ENCODE data around the gene NDST1. TPM values are rescaled to one million over a fixed set of nuclear protein-coding genes. Genes with fewer than 3 reads are reported as not detected.

Gene NDST1
- polyA plus RNA-seq, 1 of the 3 experiments (the other 2 are of a cell fraction) = 29.2 TPM

DNA sequence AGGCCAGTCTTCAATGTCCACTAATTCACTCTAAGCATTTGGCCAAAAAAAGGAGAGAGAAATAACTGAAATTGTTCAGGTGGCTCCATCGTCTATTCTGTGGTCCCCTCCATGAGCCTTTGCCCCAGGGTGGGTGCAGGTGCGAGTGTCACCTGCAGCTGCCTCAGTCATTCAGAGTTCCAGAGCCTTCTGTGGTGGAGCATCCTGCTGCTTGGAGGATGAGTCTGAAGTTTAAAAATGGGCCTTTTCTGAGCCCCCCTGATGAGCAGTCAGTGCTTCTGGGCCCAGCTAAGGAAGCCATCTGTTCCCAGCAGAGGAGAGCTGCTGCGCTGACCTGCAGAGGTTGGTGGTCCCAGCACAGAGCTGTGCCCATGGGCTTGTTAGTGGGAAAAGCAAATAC lies 48.2 kb downstream of the NDST1 start:
- TF ChIP-seq, protein P1, sequence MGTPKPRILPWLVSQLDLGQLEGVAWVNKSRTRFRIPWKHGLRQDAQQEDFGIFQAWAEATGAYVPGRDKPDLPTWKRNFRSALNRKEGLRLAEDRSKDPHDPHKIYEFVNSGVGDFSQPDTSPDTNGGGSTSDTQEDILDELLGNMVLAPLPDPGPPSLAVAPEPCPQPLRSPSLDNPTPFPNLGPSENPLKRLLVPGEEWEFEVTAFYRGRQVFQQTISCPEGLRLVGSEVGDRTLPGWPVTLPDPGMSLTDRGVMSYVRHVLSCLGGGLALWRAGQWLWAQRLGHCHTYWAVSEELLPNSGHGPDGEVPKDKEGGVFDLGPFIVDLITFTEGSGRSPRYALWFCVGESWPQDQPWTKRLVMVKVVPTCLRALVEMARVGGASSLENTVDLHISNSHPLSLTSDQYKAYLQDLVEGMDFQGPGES (IDR thresholded peaks at IDR 0.05; ENCODE audit: low read depth, low read length) = no peak
- no peak for TF ChIP-seq SIN3A (IDR thresholded peaks at IDR 0.05; ENCODE audit: borderline replicate concordance, low read depth, low read length)
- no peak for TF ChIP-seq POLR2AphosphoS5 (IDR thresholded peaks at IDR 0.05; ENCODE audit: low read depth, low read length)
- TF ChIP-seq TEAD4 (IDR thresholded peaks at IDR 0.05; ENCODE audit: borderline replicate concordance, insufficient read depth) = no peak
- no peak for TF ChIP-seq EZH2phosphoT487 (IDR thresholded peaks at IDR 0.05; ENCODE audit: borderline replicate concordance, low read depth)
- TF ChIP-seq SMC3 (IDR thresholded peaks at IDR 0.05; ENCODE audit: low read depth, low read length) = no peak
- no peak for TF ChIP-seq GATA2 (CRISPR knock-in tag; IDR thresholded peaks at IDR 0.05)
- TF ChIP-seq, protein P2, sequence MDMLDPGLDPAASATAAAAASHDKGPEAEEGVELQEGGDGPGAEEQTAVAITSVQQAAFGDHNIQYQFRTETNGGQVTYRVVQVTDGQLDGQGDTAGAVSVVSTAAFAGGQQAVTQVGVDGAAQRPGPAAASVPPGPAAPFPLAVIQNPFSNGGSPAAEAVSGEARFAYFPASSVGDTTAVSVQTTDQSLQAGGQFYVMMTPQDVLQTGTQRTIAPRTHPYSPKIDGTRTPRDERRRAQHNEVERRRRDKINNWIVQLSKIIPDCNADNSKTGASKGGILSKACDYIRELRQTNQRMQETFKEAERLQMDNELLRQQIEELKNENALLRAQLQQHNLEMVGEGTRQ (IDR thresholded peaks at IDR 0.05; ENCODE audit: borderline replicate concordance, low read depth, low read length) = no peak
- TF ChIP-seq FOXM1 (IDR thresholded peaks at IDR 0.05; ENCODE audit: low read depth) = no peak
- TF ChIP-seq, protein P3, sequence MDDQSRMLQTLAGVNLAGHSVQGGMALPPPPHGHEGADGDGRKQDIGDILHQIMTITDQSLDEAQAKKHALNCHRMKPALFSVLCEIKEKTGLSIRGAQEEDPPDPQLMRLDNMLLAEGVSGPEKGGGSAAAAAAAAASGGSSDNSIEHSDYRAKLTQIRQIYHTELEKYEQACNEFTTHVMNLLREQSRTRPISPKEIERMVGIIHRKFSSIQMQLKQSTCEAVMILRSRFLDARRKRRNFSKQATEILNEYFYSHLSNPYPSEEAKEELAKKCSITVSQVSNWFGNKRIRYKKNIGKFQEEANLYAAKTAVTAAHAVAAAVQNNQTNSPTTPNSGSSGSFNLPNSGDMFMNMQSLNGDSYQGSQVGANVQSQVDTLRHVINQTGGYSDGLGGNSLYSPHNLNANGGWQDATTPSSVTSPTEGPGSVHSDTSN (IDR thresholded peaks at IDR 0.05) = no peak
- no peak for TF ChIP-seq EP300 (IDR thresholded peaks at IDR 0.05; ENCODE audit: borderline replicate concordance in 1 of 2, low read depth in 1 of 2, low read length in 1 of 2)
- TF ChIP-seq, protein P4, sequence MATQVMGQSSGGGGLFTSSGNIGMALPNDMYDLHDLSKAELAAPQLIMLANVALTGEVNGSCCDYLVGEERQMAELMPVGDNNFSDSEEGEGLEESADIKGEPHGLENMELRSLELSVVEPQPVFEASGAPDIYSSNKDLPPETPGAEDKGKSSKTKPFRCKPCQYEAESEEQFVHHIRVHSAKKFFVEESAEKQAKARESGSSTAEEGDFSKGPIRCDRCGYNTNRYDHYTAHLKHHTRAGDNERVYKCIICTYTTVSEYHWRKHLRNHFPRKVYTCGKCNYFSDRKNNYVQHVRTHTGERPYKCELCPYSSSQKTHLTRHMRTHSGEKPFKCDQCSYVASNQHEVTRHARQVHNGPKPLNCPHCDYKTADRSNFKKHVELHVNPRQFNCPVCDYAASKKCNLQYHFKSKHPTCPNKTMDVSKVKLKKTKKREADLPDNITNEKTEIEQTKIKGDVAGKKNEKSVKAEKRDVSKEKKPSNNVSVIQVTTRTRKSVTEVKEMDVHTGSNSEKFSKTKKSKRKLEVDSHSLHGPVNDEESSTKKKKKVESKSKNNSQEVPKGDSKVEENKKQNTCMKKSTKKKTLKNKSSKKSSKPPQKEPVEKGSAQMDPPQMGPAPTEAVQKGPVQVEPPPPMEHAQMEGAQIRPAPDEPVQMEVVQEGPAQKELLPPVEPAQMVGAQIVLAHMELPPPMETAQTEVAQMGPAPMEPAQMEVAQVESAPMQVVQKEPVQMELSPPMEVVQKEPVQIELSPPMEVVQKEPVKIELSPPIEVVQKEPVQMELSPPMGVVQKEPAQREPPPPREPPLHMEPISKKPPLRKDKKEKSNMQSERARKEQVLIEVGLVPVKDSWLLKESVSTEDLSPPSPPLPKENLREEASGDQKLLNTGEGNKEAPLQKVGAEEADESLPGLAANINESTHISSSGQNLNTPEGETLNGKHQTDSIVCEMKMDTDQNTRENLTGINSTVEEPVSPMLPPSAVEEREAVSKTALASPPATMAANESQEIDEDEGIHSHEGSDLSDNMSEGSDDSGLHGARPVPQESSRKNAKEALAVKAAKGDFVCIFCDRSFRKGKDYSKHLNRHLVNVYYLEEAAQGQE (IDR thresholded peaks at IDR 0.05; ENCODE audit: low read depth, low read length) = no peak
- no peak for TF ChIP-seq NRF1 (IDR thresholded peaks at IDR 0.05; ENCODE audit: low read depth, low read length)
- no peak for TF ChIP-seq MEF2A (IDR thresholded peaks at IDR 0.05; ENCODE audit: borderline replicate concordance, low read depth)
- TF ChIP-seq, protein P5, sequence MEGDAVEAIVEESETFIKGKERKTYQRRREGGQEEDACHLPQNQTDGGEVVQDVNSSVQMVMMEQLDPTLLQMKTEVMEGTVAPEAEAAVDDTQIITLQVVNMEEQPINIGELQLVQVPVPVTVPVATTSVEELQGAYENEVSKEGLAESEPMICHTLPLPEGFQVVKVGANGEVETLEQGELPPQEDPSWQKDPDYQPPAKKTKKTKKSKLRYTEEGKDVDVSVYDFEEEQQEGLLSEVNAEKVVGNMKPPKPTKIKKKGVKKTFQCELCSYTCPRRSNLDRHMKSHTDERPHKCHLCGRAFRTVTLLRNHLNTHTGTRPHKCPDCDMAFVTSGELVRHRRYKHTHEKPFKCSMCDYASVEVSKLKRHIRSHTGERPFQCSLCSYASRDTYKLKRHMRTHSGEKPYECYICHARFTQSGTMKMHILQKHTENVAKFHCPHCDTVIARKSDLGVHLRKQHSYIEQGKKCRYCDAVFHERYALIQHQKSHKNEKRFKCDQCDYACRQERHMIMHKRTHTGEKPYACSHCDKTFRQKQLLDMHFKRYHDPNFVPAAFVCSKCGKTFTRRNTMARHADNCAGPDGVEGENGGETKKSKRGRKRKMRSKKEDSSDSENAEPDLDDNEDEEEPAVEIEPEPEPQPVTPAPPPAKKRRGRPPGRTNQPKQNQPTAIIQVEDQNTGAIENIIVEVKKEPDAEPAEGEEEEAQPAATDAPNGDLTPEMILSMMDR (IDR thresholded peaks at IDR 0.05) = no peak
- TF ChIP-seq, protein P6, sequence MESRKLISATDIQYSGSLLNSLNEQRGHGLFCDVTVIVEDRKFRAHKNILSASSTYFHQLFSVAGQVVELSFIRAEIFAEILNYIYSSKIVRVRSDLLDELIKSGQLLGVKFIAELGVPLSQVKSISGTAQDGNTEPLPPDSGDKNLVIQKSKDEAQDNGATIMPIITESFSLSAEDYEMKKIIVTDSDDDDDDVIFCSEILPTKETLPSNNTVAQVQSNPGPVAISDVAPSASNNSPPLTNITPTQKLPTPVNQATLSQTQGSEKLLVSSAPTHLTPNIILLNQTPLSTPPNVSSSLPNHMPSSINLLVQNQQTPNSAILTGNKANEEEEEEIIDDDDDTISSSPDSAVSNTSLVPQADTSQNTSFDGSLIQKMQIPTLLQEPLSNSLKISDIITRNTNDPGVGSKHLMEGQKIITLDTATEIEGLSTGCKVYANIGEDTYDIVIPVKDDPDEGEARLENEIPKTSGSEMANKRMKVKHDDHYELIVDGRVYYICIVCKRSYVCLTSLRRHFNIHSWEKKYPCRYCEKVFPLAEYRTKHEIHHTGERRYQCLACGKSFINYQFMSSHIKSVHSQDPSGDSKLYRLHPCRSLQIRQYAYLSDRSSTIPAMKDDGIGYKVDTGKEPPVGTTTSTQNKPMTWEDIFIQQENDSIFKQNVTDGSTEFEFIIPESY (IDR thresholded peaks at IDR 0.05; ENCODE audit: borderline replicate concordance, low read depth) = no peak
- no peak for TF ChIP-seq ELF1 (IDR thresholded peaks at IDR 0.05)
- TF ChIP-seq CHD2 (IDR thresholded peaks at IDR 0.05; ENCODE audit: low read length, partially characterized antibody) = no peak
- no peak for TF ChIP-seq TCF12 (IDR thresholded peaks at IDR 0.05)
- TF ChIP-seq RAD21 (IDR thresholded peaks at IDR 0.05; ENCODE audit: low read length) = no peak
- H3K9me2 ChIP-seq = no peaks in the 10 kb centered on the region
- 97% methylated on average over 3 of the region's 3 CpGs for WGBS (ENCODE audit: low lambda C conversion rate)
- peaks cover 11 to 53% of the 10 kb centered on the region in 2 experiments for H3K36me3 ChIP-seq (replicated peaks in 1 of 2; ENCODE audit: control insufficient read depth in 1 of 2, insufficient read depth in 2 of 2, low read length in 1 of 2)
- H3K27ac ChIP-seq (ENCODE audit: low read depth in 2 of 2, low read length in 1 of 2) = no peak overlapping the region
- ChIA-PET CTCF (interaction anchor here (0.8 to 7.6 kb wide), 8 partner anchors 11 to 291 kb away, joined by 3 to 64 read pairs (median 4); partner anchors contain the start of gene SMIM3), POLR2A (no interaction called here)
- no peak overlapping the region for H3K9ac ChIP-seq
- DNase-seq = no peak
- no peaks in the 10 kb centered on the region for H3F3A ChIP-seq (replicated peaks; ENCODE audit: insufficient read depth)
- no peaks in the 10 kb centered on the region for H3K79me2 ChIP-seq (ENCODE audit: insufficient read depth)
- no peaks in the 10 kb centered on the region for H3K27me3 ChIP-seq (ENCODE audit: insufficient read depth)
- H3K9me3 ChIP-seq = no peaks in the 10 kb centered on the region
- H3K4me2 ChIP-seq = no peak overlapping the region
- no peaks in the 10 kb centered on the region for H4K20me1 ChIP-seq (ENCODE audit: insufficient read depth)
- no peak overlapping the region for H2AFZ ChIP-seq (ENCODE audit: low read depth)
- no peak overlapping the region for H3K4me3 ChIP-seq (ENCODE audit: low read depth in 2 of 2, low read length in 1 of 2)
- peaks cover 6 to 13% of the 10 kb centered on the region in 2 experiments; a peak in 2 of 4 replicates for H3K4me1 ChIP-seq (ENCODE audit: control insufficient read depth in 1 of 2, insufficient read depth in 2 of 2, low read depth in 1 of 2, low read length in 1 of 2)
